Endothelial cell of umbilical vein (primary cell): ENCODE data around the gene CARNS1. TPM values are rescaled to one million over a fixed set of nuclear protein-coding genes. Genes with fewer than 3 reads are reported as not detected.

Experiments
- BruUV-seq: library from RNA; stranded (reverse); fragments of 400-500 nt; replicated peaks from 2 replicates; lab custom pipeline; 2021; lab: Mats Ljungman, UMichigan
- CTCF ChIA-PET: fragments of 300-600, 350-600 bp; sonication (Branson Sonifier 250); formaldehyde crosslinking; loops from one replicate; lab custom pipeline; 2021; ENCODE audit warnings: antibody characterized with exemption, inconsistent platforms; lab: Charles Lee
- POLR2A ChIA-PET: fragments of 300-600, 350-600 bp; sonication (Branson Sonifier 250); formaldehyde crosslinking; loops from one replicate; lab custom pipeline; 2021; ENCODE audit warnings: antibody characterized with exemption, inconsistent platforms; lab: Charles Lee
- DNase-seq: peaks from one replicate; pipeline ENCODE4 v3.0.0-alpha.2; 2011; ENCODE audit warnings: low read depth, low spot score
- FAIRE-seq: peaks from 2 replicates; lab custom pipeline; 2011; peaks lifted over from hg19 to GRCh38; lab: Jason Lieb, UNC
- H2AFZ ChIP-seq: 2 replicates; pipeline ENCODE4 v1.6.0; 2012; ENCODE audit warnings: low read depth, low read length, control low read depth, inconsistent platforms
- H3K27ac ChIP-seq: 2 replicates; pipeline ENCODE4 v1.5.1; 2011; ENCODE audit warnings: low read depth, mild to moderate bottlenecking, control low read depth, low read length, moderate library complexity; ENCODE audit not compliant: insufficient read depth
- H3K27me3 ChIP-seq, 2 experiments: 2 replicates each; pipeline versions ENCODE4 v1.6.0 to v1.6.1; 2011; ENCODE audit warnings: low read length in 2 of 2, mixed read lengths in 1 of 2; ENCODE audit not compliant: control insufficient read depth in 2 of 2, insufficient read depth in 2 of 2
- H3K36me3 ChIP-seq, 2 experiments: 2 replicates in 1 of 2; 3 replicates in 1 of 2; pipeline ENCODE4 v1.5.1; 2011; ENCODE audit warnings: low read length in 2 of 2, mild to moderate bottlenecking in 1 of 2, moderate library complexity in 1 of 2; ENCODE audit not compliant: control insufficient read depth in 2 of 2, insufficient read depth in 2 of 2; ENCODE audit errors: extremely low read depth in 1 of 2
- H3K4me1 ChIP-seq: 3 replicates; pipeline ENCODE4 v1.5.1; 2011; ENCODE audit warnings: mild to moderate bottlenecking, low read length; ENCODE audit not compliant: control insufficient read depth, insufficient read depth; ENCODE audit errors: extremely low read depth
- H3K4me2 ChIP-seq: 2 replicates; pipeline ENCODE4 v1.6.1; 2011; ENCODE audit warnings: low read length, control low read depth, mixed read lengths; ENCODE audit not compliant: insufficient read depth
- H3K4me3 ChIP-seq, 3 experiments: fragments of 200-600 bp in 1 of 3; sonication (generic), shearing (Covaris generic) in 1 of 3; replicated peaks in 1 of 3; 2 replicates each; pipeline ENCODE4 v1.5.1; 2011 to 2016; ENCODE audit warnings: control low read depth in 3 of 3, low read length in 3 of 3, mild to moderate bottlenecking in 2 of 3, inconsistent platforms in 1 of 3, low read depth in 1 of 3, moderate library complexity in 1 of 3; ENCODE audit not compliant: insufficient read depth in 1 of 3
- H3K79me2 ChIP-seq: 2 replicates; pipeline ENCODE4 v1.6.0; 2012; ENCODE audit warnings: low read length, inconsistent platforms; ENCODE audit not compliant: control insufficient read depth, insufficient read depth
- H3K9ac ChIP-seq: replicated peaks from 2 replicates; pipeline ENCODE3; 2011; ENCODE audit warnings: low read length, control low read depth; ENCODE audit not compliant: insufficient read depth; ENCODE audit errors: extremely low read depth
- H3K9me1 ChIP-seq: replicated peaks from 3 replicates; pipeline ENCODE4 v1.6.0; 2011; ENCODE audit warnings: mild to moderate bottlenecking, low read length; ENCODE audit not compliant: control insufficient read depth, insufficient read depth; ENCODE audit errors: extremely low read depth
- H3K9me3 ChIP-seq: replicated peaks from 2 replicates; pipeline ENCODE4 v1.5.1; 2012; ENCODE audit warnings: low read length, inconsistent platforms; ENCODE audit not compliant: control insufficient read depth, insufficient read depth
- H4K20me1 ChIP-seq: replicated peaks from 2 replicates; pipeline ENCODE3; 2011; ENCODE audit warnings: mild to moderate bottlenecking, low read length; ENCODE audit not compliant: control insufficient read depth, insufficient read depth; ENCODE audit errors: extremely low read depth
- EZH2 ChIP-seq: IDR thresholded peaks from 2 replicates; pipeline ENCODE4 v1.6.1; 2012; ENCODE audit warnings: borderline replicate concordance, low read depth, mild to moderate bottlenecking, moderate library complexity, low read length, inconsistent platforms; ENCODE audit not compliant: severe bottlenecking
- FOS ChIP-seq: IDR thresholded peaks from 2 replicates; pipeline ENCODE4 v1.6.1; 2011; ENCODE audit warnings: mild to moderate bottlenecking, low read length, moderate library complexity, borderline replicate concordance; ENCODE audit not compliant: insufficient read depth
- GATA2 ChIP-seq: IDR thresholded peaks from 2 replicates; pipeline ENCODE4 v1.7.0; 2011; ENCODE audit warnings: low read depth, mild to moderate bottlenecking, moderate library complexity, mixed read lengths, low read length; ENCODE audit not compliant: insufficient read length, insufficient read depth
- JUN ChIP-seq: IDR thresholded peaks from 2 replicates; pipeline ENCODE4 v1.6.1; 2011; ENCODE audit warnings: borderline replicate concordance, low read depth; ENCODE audit not compliant: insufficient read length, insufficient read depth
- MAX ChIP-seq: IDR thresholded peaks from 2 replicates; pipeline ENCODE4 v1.6.1; 2011; ENCODE audit not compliant: insufficient read depth, insufficient read length
- MYC ChIP-seq: IDR thresholded peaks from one replicate; pipeline ENCODE4 v1.6.1; 2011; ENCODE audit warnings: mild to moderate bottlenecking, low read depth, low read length
- POLR2AphosphoS5 ChIP-seq: IDR thresholded peaks from 2 replicates; pipeline ENCODE4 v1.6.1; 2012; ENCODE audit warnings: low read depth, mild to moderate bottlenecking, control low read depth, low read length, moderate library complexity; ENCODE audit not compliant: insufficient read depth
- dilution Hi-C: fragments of 300-500 bp; cut with MboI; formaldehyde crosslinking; loops from one replicate; pipeline ENCODE4 v1.15.0; 2019; ENCODE audit warnings: low sequenced_read_pairs; ENCODE audit not compliant: extremely low pct_ligation_motif_present
- intact Hi-C: fragments of 100-400 bp; cut with micrococcal nuclease; formaldehyde crosslinking; loops from one replicate; pipeline ENCODE4 v1.10.0; 2022
- polyA plus RNA-seq, 4 experiments: library from polyadenylated mRNA; depleted of rRNA in 3 of 4; stranded (reverse) in 3 of 4; unstranded in 1 of 4; fragments of >200 nt; gene quantifications; 2 replicates each; pipeline versions ENCODE4 v1.2.1 to v1.2.3, GENCODE V29; 2011 to 2012; ENCODE audit warnings: missing spikeins in 1 of 4
- total RNA-seq: library from RNA; stranded (reverse); gene quantifications from 2 replicates; pipeline ENCODE4 v1.2.3, GENCODE V29; 2021

CARNS1 gene
- total and polyA plus RNA-seq, 2 donors (not counting 3 experiments of a cell fraction or from before 2014, with no cell fraction given) = 0.14 to 0.35 TPM

GRCh38 chr11:67442504-67443404 lies 27.3 kb downstream of the CARNS1 start:
- no peak overlapping the region for H2AFZ ChIP-seq
- no peaks in the 10 kb centered on the region for H3K9me1 ChIP-seq
- POLR2A ChIA-PET = interaction anchor here (0.6 kb wide), 1 partner anchor 57 kb away, joined by 3 read pairs; no protein-coding TSS in a partner anchor
- H3K9ac ChIP-seq = peak overlapping the region; percentile 89
- H3K9me3 ChIP-seq = no peaks in the 10 kb centered on the region
- intact Hi-C loops (loop anchor here (1.0 to 2.0 kb wide), 5 partner anchors 14 to 62 kb away; partner anchors contain the start of genes AIP, PITPNM1 and RPS6KB2), dilution Hi-C loops (no loop called here)
- peaks cover 11% of the 10 kb centered on the region for H3K79me2 ChIP-seq
- FAIRE-seq (peak; percentile 21), DNase-seq (no peak)
- TF ChIP-seq EZH2 (no peak), MAX (no peak), JUN (no peak), GATA2 (no peak), FOS (no peak), POLR2AphosphoS5 (no peak), MYC (no peak)
- CTCF ChIA-PET = interaction anchor here (0.7 to 1.2 kb wide), 2 partner anchors 9 to 41 kb away, joined by 4 read pairs; partner anchors contain the start of gene PPP1CA
- peaks cover 6% of the 10 kb centered on the region for H3K4me1 ChIP-seq
- peak overlapping the region; percentile 83 for H3K4me2 ChIP-seq
- H3K27me3 ChIP-seq = no peaks in the 10 kb centered on the region
- H3K36me3 ChIP-seq = peaks cover 0 to 19% of the 10 kb centered on the region in 2 experiments
- BruUV-seq = TSS peak; percentile 33
- H4K20me1 ChIP-seq = no peaks in the 10 kb centered on the region
- peak overlapping the region; percentile 72 for H3K27ac ChIP-seq
- H3K4me3 ChIP-seq = peak overlapping the region; percentile 72 to 90 (median 77)
